HEK293T (cell line): ENCODE measurements around the gene HOXC4.

Source experiments
- BHLHE40 ChIP-seq: fragments of 450-650 bp; IDR thresholded peaks from 2 replicates; pipeline ENCODE4 v1.6.1; 2016; ENCODE audit warnings: mild to moderate bottlenecking, moderate library complexity, borderline replicate concordance
- CTBP1 ChIP-seq: fragments of 450-650 bp; IDR thresholded peaks from 2 replicates; pipeline ENCODE4 v1.6.1; 2016; ENCODE audit warnings: borderline replicate concordance
- FOXA1 ChIP-seq: fragments of 450-650 bp; IDR thresholded peaks from 2 replicates; pipeline ENCODE4 v1.6.1; 2016; ENCODE audit warnings: mild to moderate bottlenecking
- FOXM1 ChIP-seq: fragments of 450-650 bp; IDR thresholded peaks from 2 replicates; pipeline ENCODE4 v1.6.1; 2017; ENCODE audit warnings: mild to moderate bottlenecking, borderline replicate concordance
- HDGF ChIP-seq: fragments of 450-650 bp; IDR thresholded peaks from 2 replicates; pipeline ENCODE4 v1.6.1; 2017; ENCODE audit warnings: antibody characterized with exemption, borderline replicate concordance
- LEF1 ChIP-seq: fragments of 450-650 bp; IDR thresholded peaks from 2 replicates; pipeline ENCODE4 v1.6.1; 2017; ENCODE audit warnings: mild to moderate bottlenecking, borderline replicate concordance
- SP1 ChIP-seq: fragments of 450-650 bp; IDR thresholded peaks from 2 replicates; pipeline ENCODE4 v1.6.1; 2017
- SUZ12 ChIP-seq: fragments of 450-650 bp; IDR thresholded peaks from 2 replicates; pipeline ENCODE4 v1.6.1; 2016; ENCODE audit warnings: mild to moderate bottlenecking
- ZNF384 ChIP-seq: fragments of 450-650 bp; IDR thresholded peaks from 2 replicates; pipeline ENCODE4 v1.6.1; 2016

GRCh38 chr12:54075409-54075808, 21.8 kb downstream of the HOXC4 start:
- TF ChIP-seq FOXA1, result no peak
- TF ChIP-seq SP1, result no peak
- TF ChIP-seq SUZ12, result no peak
- TF ChIP-seq LEF1, result no peak
- no peak for TF ChIP-seq BHLHE40
- no peak for TF ChIP-seq FOXM1
- no peak for TF ChIP-seq HDGF
- no peak for TF ChIP-seq CTBP1
- no peak for TF ChIP-seq ZNF384
